ENCODE results near the gene LZTFL1. TPM values are rescaled to one million over a fixed set of nuclear protein-coding genes. Genes with fewer than 3 reads are reported as not detected.

LZTFL1 gene
- total and polyA plus RNA-seq, 8 donors: 3.8 to 62.4 (median 8.0) TPM

GRCh38 chr3:45803252-45803935, 38.5 kb downstream of the LZTFL1 start:
- no peak for DNase-seq
- WGBS, 5 donors: 88 to 96% (median 94%) methylated on average over 5 of the region's 5 CpGs

DNA sequence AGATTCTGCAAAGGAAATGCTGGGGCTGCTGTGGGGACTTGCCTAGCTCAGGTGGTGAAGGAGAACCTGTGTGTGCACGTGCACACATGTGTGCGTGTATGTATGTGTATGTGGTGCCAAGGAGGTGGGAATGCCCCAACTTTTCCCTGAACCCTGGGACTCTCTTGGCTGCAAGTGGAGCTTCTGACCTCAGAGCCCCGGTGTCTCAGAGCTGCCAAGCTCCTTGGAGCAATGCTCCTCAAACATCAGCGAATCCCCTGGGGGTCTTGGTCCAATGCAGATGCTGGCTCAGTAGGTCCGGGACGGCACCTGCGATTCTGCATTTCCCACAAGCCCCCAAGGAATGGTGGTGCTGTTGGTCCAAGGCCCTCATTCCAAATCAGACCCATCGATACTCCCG, 39.8 kb downstream of the LZTFL1 start:
- Histone ChIP-seq H3K36me3 (no peaks in the 10 kb centered on the region), H3K27ac (no peak overlapping the region), H3K9me3 (no peaks in the 10 kb centered on the region), H3K4me3 (no peak overlapping the region), H3K27me3 (peaks cover 0 to 29% (median 2%) of the 10 kb centered on the region in 3 donors), H3K4me1 (peaks cover 0 to 2% (median 0%) of the 10 kb centered on the region in 4 donors)
- intact Hi-C loops (cut with DNase I; ENCODE audit: low total_unique reads): no loop called here
- no peak for TF ChIP-seq EP300 (IDR thresholded peaks at IDR 0.05)
- TF ChIP-seq CTCF (IDR thresholded peaks at IDR 0.05): no peak
- no peak for TF ChIP-seq POLR2AphosphoS5 (IDR thresholded peaks at IDR 0.05)
- TF ChIP-seq POLR2A (IDR thresholded peaks at IDR 0.05): no peak
- WGBS, 5 donors: 93 to 96% (median 94%) methylated on average over 9 of the region's 9 CpGs
- no peak for DNase-seq

More at GRCh38 chr3:45803252-45803935, 38.5 kb downstream of the LZTFL1 start:
- H3K9me3 ChIP-seq: no peaks in the 10 kb centered on the region
- H3K4me1 ChIP-seq: peaks cover 0 to 10% (median 0%) of the 10 kb centered on the region in 4 donors
- TF ChIP-seq CTCF (IDR thresholded peaks at IDR 0.05): no peak
- no peak for TF ChIP-seq POLR2A (IDR thresholded peaks at IDR 0.05)
- no peak for TF ChIP-seq POLR2AphosphoS5 (IDR thresholded peaks at IDR 0.05)
- TF ChIP-seq EP300 (IDR thresholded peaks at IDR 0.05): no peak
- no peak overlapping the region for H3K27ac ChIP-seq
- no peaks in the 10 kb centered on the region for H3K36me3 ChIP-seq
- no peak overlapping the region for H3K4me3 ChIP-seq
- peaks cover 0 to 17% (median 0%) of the 10 kb centered on the region in 3 donors for H3K27me3 ChIP-seq
- intact Hi-C loops (cut with DNase I; ENCODE audit: low total_unique reads): no loop called here

DNA sequence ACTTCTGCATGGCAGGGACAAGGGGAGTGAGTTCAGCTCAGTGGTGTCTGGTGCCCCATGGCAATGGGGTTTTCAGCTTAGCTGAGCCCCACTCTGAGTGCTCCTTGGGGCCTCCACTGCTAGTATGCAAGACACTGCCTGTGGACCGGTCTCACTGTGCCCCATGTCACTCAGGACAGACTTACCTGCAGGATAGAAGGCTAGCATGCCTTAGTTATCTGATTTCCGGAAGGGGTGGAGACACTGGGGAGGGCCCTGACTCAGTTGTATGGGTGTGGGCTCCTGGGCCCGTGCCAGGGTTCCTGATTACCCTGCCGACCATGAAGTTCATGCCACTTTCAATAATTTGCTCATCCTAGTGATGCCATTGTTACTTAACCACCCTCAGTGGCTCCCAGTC, 41.3 kb downstream of the LZTFL1 start:
- Histone ChIP-seq H3K4me3 (no peak overlapping the region), H3K27ac (no peak overlapping the region), H3K9me3 (no peaks in the 10 kb centered on the region), H3K36me3 (no peaks in the 10 kb centered on the region), H3K4me1 (peaks cover 10 to 15% (median 13%) of the 10 kb centered on the region in 4 donors), H3K27me3 (peaks cover 0 to 44% (median 17%) of the 10 kb centered on the region in 3 donors)
- TF ChIP-seq CTCF (IDR thresholded peaks at IDR 0.05): no peak
- TF ChIP-seq POLR2AphosphoS5 (IDR thresholded peaks at IDR 0.05): peak in 1 of 3 donors; percentile 5
- intact Hi-C loops (cut with DNase I; ENCODE audit: low total_unique reads): no loop called here
- 41 to 66% (median 60%) methylated on average over 4 of the region's 4 CpGs for WGBS, 5 donors
- peak in 1 of 2 donors; percentile 61 for DNase-seq

GRCh38 chr3:45799586-45799985, 42.3 kb downstream of the LZTFL1 start:
- no peaks in the 10 kb centered on the region for H3K36me3 ChIP-seq
- no peak overlapping the region for H3K27ac ChIP-seq
- no peaks in the 10 kb centered on the region for H3K9me3 ChIP-seq
- no peak for TF ChIP-seq CTCF (IDR thresholded peaks at IDR 0.05)
- no peak for TF ChIP-seq POLR2A (IDR thresholded peaks at IDR 0.05)
- TF ChIP-seq EP300 (IDR thresholded peaks at IDR 0.05): no peak
- TF ChIP-seq POLR2AphosphoS5 (IDR thresholded peaks at IDR 0.05): no peak
- H3K4me1 ChIP-seq: peaks cover 10 to 20% (median 16%) of the 10 kb centered on the region in 4 donors
- no peak overlapping the region for H3K4me3 ChIP-seq
- H3K27me3 ChIP-seq: peaks cover 0 to 55% (median 21%) of the 10 kb centered on the region in 3 donors
- intact Hi-C loops (cut with DNase I; ENCODE audit: low total_unique reads): no loop called here
- no peak for DNase-seq
- 85 to 93% (median 91%) methylated on average over 2 of the region's 2 CpGs for WGBS, 5 donors
